Gastroesophageal sphincter (tissue), 3 donors: ENCODE measurements around the gene CHRNA9.

ENCODE experiments used
- CTCF ChIP-seq, 4 experiments: fragments of 200-600 bp in 2 of 4; fragments of 450-650 bp in 2 of 4; sonication (generic) in 1 of 4; IDR thresholded peaks; one replicate each; pipeline ENCODE4 v1.5.1; 2017 to 2019; ENCODE audit warnings: antibody characterized with exemption in 4 of 4, mild to moderate bottlenecking in 2 of 4, moderate library complexity in 2 of 4
- POLR2A ChIP-seq, 2 donors: fragments of 450-650 bp; IDR thresholded peaks; one replicate each; pipeline ENCODE4 v1.6.1; 2017; ENCODE audit warnings: antibody characterized with exemption in 2 of 2, mild to moderate bottlenecking in 2 of 2, moderate library complexity in 1 of 2
- POLR2AphosphoS5 ChIP-seq: sonication (generic); formaldehyde crosslinking; IDR thresholded peaks from one replicate; pipeline ENCODE4 v1.6.1; 2017; ENCODE audit warnings: antibody characterized with exemption

GRCh38 chr4:40375095-40375494, 40.0 kb downstream of the CHRNA9 start:
- TF ChIP-seq CTCF (IDR thresholded peaks at IDR 0.05), result no peak
- TF ChIP-seq POLR2AphosphoS5, result no peak
- TF ChIP-seq POLR2A (IDR thresholded peaks at IDR 0.05), result no peak
